Fibroblast of gingiva (primary cell): ENCODE data around the gene MLPH.

ENCODE experiments used
- DNase-seq: peaks from one replicate; pipeline ENCODE4 v3.0.0-alpha.2; 2011; ENCODE audit warnings: low read depth

MLPH gene

GRCh38 chr2:237486819-237487448 is at the start of gene MLPH:
Gene MLPH (plus strand): TSS chr2:237487251. CDS start chr2:237493427, 6,176 bp downstream.
- DNase-seq = peak; percentile 40

GRCh38 chr2:237437566-237437965 is 49.5 kb upstream of the MLPH start:
- DNase-seq = no peak

- no peak for DNase-seq
These were observed 48.7 kb upstream of the MLPH start for GRCh38 chr2:237438080-237438940.

- DNase-seq = no peak
These were observed 46.2 kb upstream of the MLPH start for GRCh38 chr2:237440819-237441281.

GRCh38 chr2:237441605-237442274 is 45.3 kb upstream of the MLPH start:
- DNase-seq = peak; percentile 58

- no peak for DNase-seq
These were observed 43.0 kb upstream of the MLPH start for GRCh38 chr2:237444071-237444470.

- no peak for DNase-seq
These were observed 41.3 kb upstream of the MLPH start for GRCh38 chr2:237445611-237446337.

- DNase-seq = no peak
These were observed 40.7 kb upstream of the MLPH start for GRCh38 chr2:237446338-237446665.

GRCh38 chr2:237447496-237447895 is 39.6 kb upstream of the MLPH start:
- DNase-seq = no peak

- no peak for DNase-seq
These were observed 38.9 kb upstream of the MLPH start for GRCh38 chr2:237448171-237448570.

GRCh38 chr2:237448626-237449025 is 38.4 kb upstream of the MLPH start:
- no peak for DNase-seq

- DNase-seq = peak; percentile 80
These were observed 37.7 kb upstream of the MLPH start for GRCh38 chr2:237449193-237449881.

GRCh38 chr2:237450108-237450507 is 36.9 kb upstream of the MLPH start:
- no peak for DNase-seq

- DNase-seq = no peak
These were observed 36.5 kb upstream of the MLPH start for GRCh38 chr2:237450583-237450982.

- no peak for DNase-seq
These were observed 35.2 kb upstream of the MLPH start for GRCh38 chr2:237451643-237452469.

GRCh38 chr2:237452861-237453260 is 34.2 kb upstream of the MLPH start:
- no peak for DNase-seq

GRCh38 chr2:237453671-237454070 is 33.4 kb upstream of the MLPH start:
- DNase-seq = no peak

GRCh38 chr2:237455764-237456163 is 31.3 kb upstream of the MLPH start:
- no peak for DNase-seq

- peak; percentile 99 for DNase-seq
These were observed 30.7 kb upstream of the MLPH start for GRCh38 chr2:237456200-237456843.

GRCh38 chr2:237457388-237457941 is 29.6 kb upstream of the MLPH start:
- DNase-seq = no peak
